ENCODE measurements around the gene GLO1.

GLO1 gene

DNA sequence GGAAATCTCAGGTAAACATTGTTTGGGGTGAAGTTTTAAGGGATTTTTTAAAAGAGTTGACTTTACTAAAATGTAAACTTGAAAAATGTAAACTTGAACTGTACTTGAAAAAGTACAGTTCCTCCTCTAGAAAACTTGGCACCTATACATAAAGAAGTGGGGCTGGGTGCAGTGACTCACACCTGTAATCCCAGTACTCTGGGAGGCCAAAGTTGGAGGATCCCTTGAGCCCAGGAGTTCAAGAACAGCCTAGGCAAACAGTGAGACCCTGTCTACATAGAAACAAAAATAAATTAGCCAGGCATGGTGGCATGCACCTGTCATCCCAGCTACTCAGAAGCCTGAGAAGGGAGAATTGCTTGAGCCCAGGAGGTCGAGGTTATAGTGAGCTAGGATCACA, 70.5 kb downstream of the GLO1 start:
- no peak overlapping the region for H3K14ac ChIP-seq (ENCODE audit: low read length)
- no peak overlapping the region for H2BK12ac ChIP-seq (ENCODE audit: low read length)
- H3K9me3 ChIP-seq (ENCODE audit: insufficient read depth, low read depth, low read length): no peaks in the 10 kb centered on the region
- no peaks in the 10 kb centered on the region for H3K27me3 ChIP-seq (ENCODE audit: insufficient read depth, low read length)
- H3K4ac ChIP-seq (ENCODE audit: low read depth, low read length): no peak overlapping the region
- H2AK5ac ChIP-seq (ENCODE audit: low read length): no peak overlapping the region
- no peak overlapping the region for H2BK120ac ChIP-seq (ENCODE audit: insufficient read depth, low read length, poor library complexity)
- no peak overlapping the region for H4K12ac ChIP-seq (ENCODE audit: low read depth, low read length)
- no peak overlapping the region for H3K4me3 ChIP-seq (ENCODE audit: low read depth, low read length)
- H3K79me1 ChIP-seq (ENCODE audit: low read length): no peaks in the 10 kb centered on the region
- DNase-seq: no peak
- no peak overlapping the region for H4K91ac ChIP-seq (ENCODE audit: low read depth, low read length)
- no peaks in the 10 kb centered on the region for H3K79me2 ChIP-seq (ENCODE audit: control insufficient read depth, insufficient read depth, low read length, poor library complexity)
- no peak overlapping the region for H3K9ac ChIP-seq (ENCODE audit: low read length)
- WGBS (ENCODE audit: extremely low coverage, insufficient coverage, insufficient read length): no CpG with 5 or more reads among the region's 1 CpG
- no peak overlapping the region for H4K8ac ChIP-seq (ENCODE audit: low read depth, low read length)
- H2BK5ac ChIP-seq (ENCODE audit: low read depth, low read length, poor library complexity): no peak overlapping the region
- H3K27ac ChIP-seq (ENCODE audit: low read depth, low read length): no peak overlapping the region
- H3K23ac ChIP-seq (ENCODE audit: low read length): no peak overlapping the region
- H3K18ac ChIP-seq (ENCODE audit: low read length): no peak overlapping the region
- no peaks in the 10 kb centered on the region for H3K4me1 ChIP-seq (ENCODE audit: control insufficient read depth in 1 of 2, insufficient read depth in 2 of 2, low read length in 2 of 2)
- H2AFZ ChIP-seq (ENCODE audit: insufficient read depth, low read length, poor library complexity): no peak overlapping the region
- H3K36me3 ChIP-seq (ENCODE audit: control insufficient read depth in 1 of 2, insufficient read depth in 2 of 2, low read length in 2 of 2): no peaks in the 10 kb centered on the region
- no peak overlapping the region for H3K4me2 ChIP-seq (ENCODE audit: low read length)

DNA sequence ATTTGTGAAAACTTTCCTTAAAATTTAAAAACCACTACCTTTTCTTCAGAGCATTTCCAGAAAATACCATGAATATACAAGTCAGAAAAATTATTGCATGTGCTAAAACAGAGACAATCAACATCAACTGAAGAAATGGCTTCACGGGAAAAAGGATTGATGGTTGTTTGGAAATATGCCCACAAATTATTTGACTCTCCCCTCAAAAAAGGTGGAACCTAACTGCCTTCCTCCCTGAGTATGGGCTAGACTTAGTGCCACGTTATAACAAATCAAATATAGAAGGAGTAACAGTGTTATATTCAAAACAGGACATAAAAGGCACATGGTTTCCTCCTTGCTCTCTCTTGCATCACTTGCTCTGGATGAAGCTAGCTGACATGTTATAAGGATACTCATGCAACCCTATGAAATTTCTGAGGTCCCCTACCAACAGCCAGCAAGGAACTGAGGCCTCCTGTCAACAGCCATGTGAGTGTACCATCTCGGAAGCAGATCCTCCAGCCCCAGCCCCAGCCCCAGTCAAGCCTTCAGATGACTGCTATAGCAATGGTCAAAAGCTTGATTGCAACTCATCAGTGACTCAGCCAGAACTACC, 71.7 kb downstream of the GLO1 start:
- Histone ChIP-seq H4K8ac (ENCODE audit: low read depth, low read length) (no peak overlapping the region), H3K27me3 (ENCODE audit: insufficient read depth, low read length) (no peaks in the 10 kb centered on the region), H2BK12ac (ENCODE audit: low read length) (no peak overlapping the region), H2AK5ac (ENCODE audit: low read length) (no peak overlapping the region), H2BK120ac (ENCODE audit: insufficient read depth, low read length, poor library complexity) (no peak overlapping the region), H3K79me2 (ENCODE audit: control insufficient read depth, insufficient read depth, low read length, poor library complexity) (no peaks in the 10 kb centered on the region), H2BK5ac (ENCODE audit: low read depth, low read length, poor library complexity) (no peak overlapping the region), H3K4me1 (ENCODE audit: control insufficient read depth in 1 of 2, insufficient read depth in 2 of 2, low read length in 2 of 2) (no peaks in the 10 kb centered on the region), H4K12ac (ENCODE audit: low read depth, low read length) (no peak overlapping the region), H3K4ac (ENCODE audit: low read depth, low read length) (no peak overlapping the region), H3K4me2 (ENCODE audit: low read length) (no peak overlapping the region), H3K9ac (ENCODE audit: low read length) (no peak overlapping the region), H3K4me3 (ENCODE audit: low read depth, low read length) (no peak overlapping the region), H3K9me3 (ENCODE audit: insufficient read depth, low read depth, low read length) (no peaks in the 10 kb centered on the region), H3K27ac (ENCODE audit: low read depth, low read length) (no peak overlapping the region), H3K36me3 (ENCODE audit: control insufficient read depth in 1 of 2, insufficient read depth in 2 of 2, low read length in 2 of 2) (no peaks in the 10 kb centered on the region), H3K79me1 (ENCODE audit: low read length) (no peaks in the 10 kb centered on the region), H4K91ac (ENCODE audit: low read depth, low read length) (no peak overlapping the region), H3K23ac (ENCODE audit: low read length) (no peak overlapping the region), H2AFZ (ENCODE audit: insufficient read depth, low read length, poor library complexity) (no peak overlapping the region), H3K14ac (ENCODE audit: low read length) (no peak overlapping the region), H3K18ac (ENCODE audit: low read length) (no peak overlapping the region)
- no CpG with 5 or more reads among the region's 3 CpGs for WGBS (ENCODE audit: extremely low coverage, insufficient coverage, insufficient read length)
- no peak for DNase-seq

Data from trophoblast cell (in vitro differentiated cells and primary cell).